ENCODE results near the gene RGS3.

Gene RGS3

GRCh38 chr9:113514061-113514460 is 50.5 kb downstream of the RGS3 start:
- DNase-seq: no peak

- no peak for DNase-seq
Measured at GRCh38 chr9:113514748-113515147, 51.2 kb downstream of the RGS3 start.

- no peak for DNase-seq
Measured at GRCh38 chr9:113515862-113516261, 52.3 kb downstream of the RGS3 start.

- peak; percentile 74 for DNase-seq
Measured at GRCh38 chr9:113516840-113517577, 53.5 kb downstream of the RGS3 start.

- no peak for DNase-seq
Measured at GRCh38 chr9:113519426-113520108, 56.0 kb downstream of the RGS3 start.

GRCh38 chr9:113520109-113520642 is 56.6 kb downstream of the RGS3 start:
- DNase-seq: peak; percentile 76

GRCh38 chr9:113521693-113522255 is 58.2 kb downstream of the RGS3 start:
- DNase-seq: no peak

- DNase-seq: no peak
Measured at GRCh38 chr9:113522419-113522818, 58.9 kb downstream of the RGS3 start.

- DNase-seq: no peak
Measured at GRCh38 chr9:113522858-113523257, 59.3 kb downstream of the RGS3 start.

- DNase-seq: peak; percentile 60
Measured at GRCh38 chr9:113523421-113524141, 60.1 kb downstream of the RGS3 start.

- DNase-seq: no peak
Measured at GRCh38 chr9:113524468-113524867, 60.9 kb downstream of the RGS3 start.

- no peak for DNase-seq
Measured at GRCh38 chr9:113525205-113525604, 61.7 kb downstream of the RGS3 start.

GRCh38 chr9:113525831-113526230 is 62.3 kb downstream of the RGS3 start:
- DNase-seq: no peak

GRCh38 chr9:113526231-113526746 is 62.8 kb downstream of the RGS3 start:
- DNase-seq: no peak

GRCh38 chr9:113526841-113527240 is 63.3 kb downstream of the RGS3 start:
- DNase-seq: no peak

GRCh38 chr9:113528088-113528487 is 64.6 kb downstream of the RGS3 start:
- no peak for DNase-seq

- no peak for DNase-seq
Measured at GRCh38 chr9:113528811-113529210, 65.3 kb downstream of the RGS3 start.

GRCh38 chr9:113529336-113530009 is 65.9 kb downstream of the RGS3 start:
- no peak for DNase-seq

GRCh38 chr9:113530022-113530635 is 66.6 kb downstream of the RGS3 start:
- DNase-seq: no peak

GRCh38 chr9:113530942-113531341 is 67.4 kb downstream of the RGS3 start:
- no peak for DNase-seq

- DNase-seq: no peak
Measured at GRCh38 chr9:113531919-113532808, 68.6 kb downstream of the RGS3 start.
